Measurements from ENCODE around the gene GGN.
"Not testable (repeated sequence)": the region's sequence is repeated elsewhere in the genome, so short reads cannot be mapped to it uniquely, and the experiment has no call there.

GRCh38 chr19:38411898-38412297 is 24.1 kb upstream of the GGN start:
- TF ChIP-seq CTCF, POLR2A (IDR thresholded peaks at IDR 0.05): not testable (repeated sequence)

Data from testis (tissue), 2 donors.